Measurements from ENCODE around the gene DMRTB1. TPM values are rescaled to one million over a fixed set of nuclear protein-coding genes. Genes with fewer than 3 reads are reported as not detected.

DMRTB1 gene
- total RNA-seq, 1 experiment from 2014 or later = not detected

DNA sequence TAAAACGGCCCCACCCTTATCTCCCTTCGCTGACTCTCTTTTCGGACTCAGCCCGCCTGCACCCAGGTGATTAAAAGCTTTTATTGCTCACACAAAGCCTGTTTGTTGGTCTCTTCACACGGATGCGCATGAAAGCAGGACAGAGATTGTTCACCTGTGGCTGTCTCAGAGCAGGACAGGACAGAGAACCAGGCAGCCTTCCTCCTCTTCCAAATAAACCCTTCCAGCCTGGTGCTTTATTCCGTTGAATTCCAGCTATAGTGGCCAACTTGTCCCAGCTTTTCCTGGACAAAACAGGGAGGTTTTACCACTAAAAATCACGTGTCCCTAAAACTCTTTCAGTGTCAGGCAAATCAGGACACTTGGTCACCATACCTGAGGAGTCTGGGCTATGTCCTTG lies 9.5 kb upstream of the DMRTB1 start:
- intact Hi-C loops (cut with micrococcal nuclease; ENCODE audit: unreplicated experiment) = no loop called here
- H3K4me3 ChIP-seq (ENCODE audit: low read depth in 2 of 2, low read length in 2 of 2) = no peak overlapping the region
- DNase-seq (ENCODE audit: low read depth, low spot score) (no peak), ATAC-seq (no peak)
- H3K27ac ChIP-seq (ENCODE audit: low read length) = no peak overlapping the region
- ChIA-PET POLR2A (no interaction called here), CTCF (interaction anchor here (0.6 kb wide), 1 partner anchor 378 kb away, joined by 3 read pairs; no protein-coding TSS in a partner anchor)
- in situ Hi-C loops (cut with HindIII; ENCODE audit: low pct_unique_long_range_greater_than_20kb, low sequenced_read_pairs) = no loop called here
- H3K27me3 ChIP-seq (ENCODE audit: control insufficient read depth, insufficient read depth, low read length) = peaks cover 2% of the 10 kb centered on the region; the same call in 1 of the 2 replicates
- no TSS peak for BruUV-seq (replicated peaks)
- TF ChIP-seq CTCF (IDR thresholded peaks at IDR 0.05) = no peak
- no peak for TF ChIP-seq POLR2AphosphoS5 (IDR thresholded peaks at IDR 0.05; ENCODE audit: low read depth, low read length)
- TF ChIP-seq SIN3A (IDR thresholded peaks at IDR 0.05; ENCODE audit: borderline replicate concordance, insufficient read depth, low read depth, low read length) = no peak
- TF ChIP-seq, protein P1, sequence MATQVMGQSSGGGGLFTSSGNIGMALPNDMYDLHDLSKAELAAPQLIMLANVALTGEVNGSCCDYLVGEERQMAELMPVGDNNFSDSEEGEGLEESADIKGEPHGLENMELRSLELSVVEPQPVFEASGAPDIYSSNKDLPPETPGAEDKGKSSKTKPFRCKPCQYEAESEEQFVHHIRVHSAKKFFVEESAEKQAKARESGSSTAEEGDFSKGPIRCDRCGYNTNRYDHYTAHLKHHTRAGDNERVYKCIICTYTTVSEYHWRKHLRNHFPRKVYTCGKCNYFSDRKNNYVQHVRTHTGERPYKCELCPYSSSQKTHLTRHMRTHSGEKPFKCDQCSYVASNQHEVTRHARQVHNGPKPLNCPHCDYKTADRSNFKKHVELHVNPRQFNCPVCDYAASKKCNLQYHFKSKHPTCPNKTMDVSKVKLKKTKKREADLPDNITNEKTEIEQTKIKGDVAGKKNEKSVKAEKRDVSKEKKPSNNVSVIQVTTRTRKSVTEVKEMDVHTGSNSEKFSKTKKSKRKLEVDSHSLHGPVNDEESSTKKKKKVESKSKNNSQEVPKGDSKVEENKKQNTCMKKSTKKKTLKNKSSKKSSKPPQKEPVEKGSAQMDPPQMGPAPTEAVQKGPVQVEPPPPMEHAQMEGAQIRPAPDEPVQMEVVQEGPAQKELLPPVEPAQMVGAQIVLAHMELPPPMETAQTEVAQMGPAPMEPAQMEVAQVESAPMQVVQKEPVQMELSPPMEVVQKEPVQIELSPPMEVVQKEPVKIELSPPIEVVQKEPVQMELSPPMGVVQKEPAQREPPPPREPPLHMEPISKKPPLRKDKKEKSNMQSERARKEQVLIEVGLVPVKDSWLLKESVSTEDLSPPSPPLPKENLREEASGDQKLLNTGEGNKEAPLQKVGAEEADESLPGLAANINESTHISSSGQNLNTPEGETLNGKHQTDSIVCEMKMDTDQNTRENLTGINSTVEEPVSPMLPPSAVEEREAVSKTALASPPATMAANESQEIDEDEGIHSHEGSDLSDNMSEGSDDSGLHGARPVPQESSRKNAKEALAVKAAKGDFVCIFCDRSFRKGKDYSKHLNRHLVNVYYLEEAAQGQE (IDR thresholded peaks at IDR 0.05; ENCODE audit: insufficient read depth in 1 of 2, low read depth in 2 of 2, low read length in 1 of 2) = no peak
- no peak for TF ChIP-seq TCF7L2 (IDR thresholded peaks at IDR 0.05; ENCODE audit: low read depth, low read length)
- H3K9me3 ChIP-seq (ENCODE audit: control insufficient read depth, insufficient read depth, low read depth, low read length) = no peaks in the 10 kb centered on the region
- no peaks in the 10 kb centered on the region for H3K36me3 ChIP-seq (ENCODE audit: control insufficient read depth, insufficient read depth, low read length)
- 0 out of 2 replicates have a peak, but pooled peaks cover 4% of the 10 kb centered on the region for H3K4me1 ChIP-seq (ENCODE audit: control insufficient read depth, insufficient read depth, low read length)

DNA sequence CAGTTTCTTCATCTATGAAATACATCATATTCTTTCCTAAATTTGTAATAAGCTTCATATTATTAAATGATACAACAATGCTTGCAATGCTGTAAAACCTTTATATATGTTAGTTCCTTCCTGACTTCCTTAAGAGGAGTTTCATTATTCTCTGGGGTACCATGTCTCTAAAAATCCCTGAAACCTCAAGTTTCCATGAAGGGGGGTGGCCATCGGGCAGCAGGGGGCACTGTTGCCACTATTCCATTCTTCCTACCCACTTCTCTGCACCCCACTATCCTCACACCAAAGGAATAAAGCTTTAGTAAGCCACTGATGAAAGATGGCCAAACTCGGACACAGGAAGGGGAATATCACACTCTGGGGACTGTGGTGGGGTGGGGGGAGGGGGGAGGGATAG lies 9.0 kb upstream of the DMRTB1 start:
- in situ Hi-C loops (cut with HindIII; ENCODE audit: low pct_unique_long_range_greater_than_20kb, low sequenced_read_pairs) (no loop called here), intact Hi-C loops (cut with micrococcal nuclease; ENCODE audit: unreplicated experiment) (no loop called here)
- Histone ChIP-seq H3K9me3 (ENCODE audit: control insufficient read depth, insufficient read depth, low read depth, low read length) (no peaks in the 10 kb centered on the region), H3K27me3 (ENCODE audit: control insufficient read depth, insufficient read depth, low read length) (peaks cover 2% of the 10 kb centered on the region; the same call in 1 of the 2 replicates), H3K36me3 (ENCODE audit: control insufficient read depth, insufficient read depth, low read length) (no peaks in the 10 kb centered on the region), H3K4me1 (ENCODE audit: control insufficient read depth, insufficient read depth, low read length) (0 out of 2 replicates have a peak, but pooled peaks cover 4% of the 10 kb centered on the region), H3K4me3 (ENCODE audit: low read depth in 2 of 2, low read length in 2 of 2) (no peak overlapping the region), H3K27ac (ENCODE audit: low read length) (no peak overlapping the region)
- DNase-seq (ENCODE audit: low read depth, low spot score) (no peak), ATAC-seq (no peak)
- BruUV-seq (replicated peaks) = no TSS peak
- TF ChIP-seq CTCF (IDR thresholded peaks at IDR 0.05) = peak; percentile 74
- no peak for TF ChIP-seq POLR2AphosphoS5 (IDR thresholded peaks at IDR 0.05; ENCODE audit: low read depth, low read length)
- ChIA-PET CTCF (no interaction called here), POLR2A (no interaction called here)
